BJ (cell line): Measurements from ENCODE around the gene NSMCE1. TPM values are rescaled to one million over a fixed set of nuclear protein-coding genes. Genes with fewer than 3 reads are reported as not detected.
"Not testable (repeated sequence)": the region's sequence is repeated elsewhere in the genome, so short reads cannot be mapped to it uniquely, and the experiment has no call there.

Experiments used
- CTCF ChIA-PET: fragments of 350-600 bp; formaldehyde crosslinking; extraction: SDS; loops from one replicate; lab custom pipeline; 2021; ENCODE audit warnings: antibody characterized with exemption, inconsistent platforms; lab: Yijun Ruan, JAX
- POLR2A ChIA-PET: fragments of 300-600 bp; sonication (Branson Sonifier 250); formaldehyde crosslinking; extraction: SDS; loops from one replicate; lab custom pipeline; 2021; ENCODE audit warnings: antibody characterized with exemption; lab: Charles Lee
- DNase-seq: peaks from one replicate; pipeline ENCODE4 v3.0.0-alpha.2; 2011; ENCODE audit warnings: low read depth
- H3K27me3 ChIP-seq: 2 replicates; pipeline ENCODE4 v1.6.0; 2011; ENCODE audit warnings: low read length; ENCODE audit not compliant: control insufficient read depth, insufficient read depth
- H3K36me3 ChIP-seq: 2 replicates; pipeline ENCODE4 v1.5.1; 2011; ENCODE audit warnings: low read length; ENCODE audit not compliant: control insufficient read depth, insufficient read depth
- H3K4me3 ChIP-seq: 2 replicates; pipeline ENCODE4 v1.5.1; 2011; ENCODE audit warnings: low read depth, mild to moderate bottlenecking, control low read depth, low read length
- polyA plus RNA-seq: library from polyadenylated mRNA; depleted of rRNA; stranded (reverse); fragments of >200 nt; gene quantifications from 2 replicates; pipeline ENCODE4 v1.2.3, GENCODE V29; 2011
- TF ChIP-seq, protein P1 (sequence below): IDR thresholded peaks from 2 replicates; pipeline ENCODE4 v1.5.1; 2011; ENCODE audit warnings: low read depth, mild to moderate bottlenecking, control low read depth, inconsistent platforms, low read length, moderate library complexity; ENCODE audit not compliant: insufficient read depth

NSMCE1 gene
- polyA plus RNA-seq, 1 experiment, result 34.3 TPM

DNA sequence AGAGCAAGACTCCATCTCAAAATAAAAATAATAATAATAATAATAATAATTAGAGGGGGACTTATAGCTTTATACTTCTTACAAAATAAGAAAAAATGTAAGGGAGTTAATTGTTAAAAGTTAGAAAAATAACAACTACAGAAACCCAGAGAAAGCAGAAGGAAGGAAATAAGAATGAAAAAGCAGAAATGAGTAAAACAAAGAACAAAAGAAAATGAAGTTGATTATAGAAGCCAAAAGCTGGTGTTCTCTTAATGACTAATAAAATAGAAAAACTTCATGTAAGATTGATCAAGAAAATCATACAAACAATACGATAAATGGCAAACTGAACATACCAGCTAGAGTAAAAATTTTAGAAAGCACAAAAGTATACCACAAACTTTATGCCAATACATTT lies 6.8 kb upstream of the NSMCE1 start:
- Histone ChIP-seq H3K27me3 (no peaks in the 10 kb centered on the region), H3K4me3 (no peak overlapping the region), H3K36me3 (no peaks in the 10 kb centered on the region)
- DNase-seq, result no peak
- ChIA-PET CTCF (interaction anchor here (1.5 kb wide), 1 partner anchor 12 kb away, joined by 3 read pairs; no protein-coding TSS in a partner anchor), POLR2A (no interaction called here)
- TF ChIP-seq, protein P1, sequence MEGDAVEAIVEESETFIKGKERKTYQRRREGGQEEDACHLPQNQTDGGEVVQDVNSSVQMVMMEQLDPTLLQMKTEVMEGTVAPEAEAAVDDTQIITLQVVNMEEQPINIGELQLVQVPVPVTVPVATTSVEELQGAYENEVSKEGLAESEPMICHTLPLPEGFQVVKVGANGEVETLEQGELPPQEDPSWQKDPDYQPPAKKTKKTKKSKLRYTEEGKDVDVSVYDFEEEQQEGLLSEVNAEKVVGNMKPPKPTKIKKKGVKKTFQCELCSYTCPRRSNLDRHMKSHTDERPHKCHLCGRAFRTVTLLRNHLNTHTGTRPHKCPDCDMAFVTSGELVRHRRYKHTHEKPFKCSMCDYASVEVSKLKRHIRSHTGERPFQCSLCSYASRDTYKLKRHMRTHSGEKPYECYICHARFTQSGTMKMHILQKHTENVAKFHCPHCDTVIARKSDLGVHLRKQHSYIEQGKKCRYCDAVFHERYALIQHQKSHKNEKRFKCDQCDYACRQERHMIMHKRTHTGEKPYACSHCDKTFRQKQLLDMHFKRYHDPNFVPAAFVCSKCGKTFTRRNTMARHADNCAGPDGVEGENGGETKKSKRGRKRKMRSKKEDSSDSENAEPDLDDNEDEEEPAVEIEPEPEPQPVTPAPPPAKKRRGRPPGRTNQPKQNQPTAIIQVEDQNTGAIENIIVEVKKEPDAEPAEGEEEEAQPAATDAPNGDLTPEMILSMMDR, result no peak

DNA sequence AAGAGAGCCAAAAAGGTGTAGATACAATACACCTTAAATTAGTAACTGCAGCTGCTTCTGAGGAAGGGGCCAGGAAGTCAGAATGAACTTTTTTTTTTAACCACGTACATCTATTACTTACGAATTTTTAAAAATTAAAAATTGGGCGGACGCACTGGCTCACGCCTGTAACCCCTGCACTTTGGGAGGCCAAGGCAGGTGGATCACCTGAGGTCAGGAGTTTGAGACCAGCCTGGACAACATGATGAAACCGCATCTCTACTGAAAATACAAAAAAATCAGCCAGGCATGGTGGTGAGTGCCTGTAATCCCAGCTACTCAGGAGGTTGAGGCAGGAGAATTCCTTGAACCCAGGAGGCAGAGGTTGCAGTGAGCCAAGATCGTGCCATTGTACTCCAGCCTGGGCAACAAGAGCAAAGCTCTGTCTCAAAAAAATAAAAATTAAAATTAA lies 5.9 kb upstream of the NSMCE1 start:
- H3K4me3 ChIP-seq, POLR2A ChIA-PET, H3K27me3 ChIP-seq, DNase-seq, H3K36me3 ChIP-seq: not testable (repeated sequence)
- CTCF ChIA-PET, result interaction anchor here (0.7 to 2.0 kb wide), 6 partner anchors 10 to 39 kb away, joined by 3 to 9 read pairs (median 4); no protein-coding TSS in a partner anchor

DNA sequence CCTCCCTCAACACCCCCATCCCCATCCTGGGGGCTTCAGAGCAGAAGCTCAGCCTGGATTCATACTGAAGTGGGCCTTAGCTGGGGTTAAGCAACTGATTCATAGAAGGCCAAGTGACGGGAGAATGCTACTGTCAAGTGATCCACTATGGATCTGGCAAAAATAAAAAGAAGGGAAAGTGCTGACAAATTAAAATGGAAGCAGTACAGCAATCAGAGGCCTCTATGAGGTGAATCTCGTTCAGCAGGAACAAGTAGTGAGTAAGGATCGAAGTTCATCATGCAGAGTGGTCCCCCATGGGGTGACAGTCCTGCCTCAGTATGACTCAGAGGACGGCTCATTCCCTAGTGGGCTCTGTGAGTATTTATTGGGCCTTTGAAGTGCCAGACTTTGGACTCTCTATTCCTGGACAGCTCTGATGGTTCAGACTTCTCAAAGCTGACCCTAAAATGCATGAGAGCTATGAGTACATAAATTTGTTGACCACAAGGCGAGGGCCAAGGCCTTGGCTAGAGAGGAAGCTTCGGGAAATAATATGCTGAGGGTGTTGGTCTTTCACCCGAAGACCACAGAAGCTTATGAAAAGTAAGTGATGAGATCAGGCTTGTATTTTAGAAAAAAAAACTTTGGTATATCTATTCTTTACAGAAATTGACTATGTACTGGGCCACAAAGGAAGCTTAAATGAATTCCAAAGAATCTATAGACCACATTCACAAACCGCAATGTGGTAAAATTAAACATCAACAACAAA lies 5.3 kb upstream of the NSMCE1 start:
- TF ChIP-seq, protein P1, result no peak
- no peaks in the 10 kb centered on the region for H3K36me3 ChIP-seq
- no peak for DNase-seq
- POLR2A ChIA-PET, result no interaction called here
- CTCF ChIA-PET, result interaction anchor here (0.7 to 2.0 kb wide), 6 partner anchors 9 to 39 kb away, joined by 3 to 9 read pairs (median 4); no protein-coding TSS in a partner anchor
- no peaks in the 10 kb centered on the region for H3K27me3 ChIP-seq
- H3K4me3 ChIP-seq, result no peak overlapping the region

DNA sequence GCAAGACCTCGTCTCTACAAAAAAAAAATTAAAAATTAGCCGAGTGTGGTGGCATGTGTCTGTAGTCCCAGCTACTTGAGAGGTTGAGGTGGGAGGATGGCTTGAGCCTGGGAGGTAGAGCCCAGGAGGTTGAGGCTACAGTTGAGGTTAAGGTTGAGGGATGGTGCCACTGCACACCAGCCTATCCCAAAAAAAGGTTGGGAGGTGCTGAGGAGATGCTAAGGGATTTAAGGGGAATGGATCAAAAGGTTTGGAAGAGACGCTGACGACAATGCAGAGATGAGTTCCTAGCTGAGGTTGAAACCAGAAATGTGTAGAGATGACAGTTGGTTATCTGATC lies 4.7 kb upstream of the NSMCE1 start:
- no peak overlapping the region for H3K4me3 ChIP-seq
- H3K27me3 ChIP-seq, result no peaks in the 10 kb centered on the region
- no peak for DNase-seq
- H3K36me3 ChIP-seq, result no peaks in the 10 kb centered on the region
- TF ChIP-seq, protein P1, result no peak
- POLR2A ChIA-PET, result no interaction called here
- CTCF ChIA-PET, result interaction anchor here (1.8 to 2.0 kb wide), 3 partner anchors 9 to 38 kb away, joined by 4 to 9 read pairs (median 5); no protein-coding TSS in a partner anchor

DNA sequence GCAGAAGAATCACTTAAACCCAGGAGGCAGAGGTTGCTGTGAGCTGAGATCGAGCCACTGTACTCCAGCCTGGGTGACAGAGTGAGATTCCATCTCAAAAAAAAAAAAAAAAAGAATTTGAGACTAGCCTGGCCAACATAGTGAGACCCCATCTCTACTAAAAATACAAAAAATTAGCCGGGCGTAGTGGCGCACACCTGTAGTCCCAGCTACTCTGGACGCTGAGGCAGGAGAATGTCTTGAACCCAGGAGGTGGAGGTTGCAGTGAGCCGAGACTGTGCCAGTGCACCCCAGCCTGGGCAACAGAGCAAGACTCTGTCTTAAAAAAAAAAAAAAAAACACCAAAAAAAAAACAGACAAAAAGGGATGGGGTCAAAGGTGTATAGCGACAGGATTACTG lies 4.1 kb upstream of the NSMCE1 start:
- H3K36me3 ChIP-seq, DNase-seq, H3K4me3 ChIP-seq, H3K27me3 ChIP-seq, POLR2A ChIA-PET: not testable (repeated sequence)
- CTCF ChIA-PET, result interaction anchor here (1.8 to 1.9 kb wide), 2 partner anchors 8 to 38 kb away, joined by 4 to 9 read pairs; no protein-coding TSS in a partner anchor

DNA sequence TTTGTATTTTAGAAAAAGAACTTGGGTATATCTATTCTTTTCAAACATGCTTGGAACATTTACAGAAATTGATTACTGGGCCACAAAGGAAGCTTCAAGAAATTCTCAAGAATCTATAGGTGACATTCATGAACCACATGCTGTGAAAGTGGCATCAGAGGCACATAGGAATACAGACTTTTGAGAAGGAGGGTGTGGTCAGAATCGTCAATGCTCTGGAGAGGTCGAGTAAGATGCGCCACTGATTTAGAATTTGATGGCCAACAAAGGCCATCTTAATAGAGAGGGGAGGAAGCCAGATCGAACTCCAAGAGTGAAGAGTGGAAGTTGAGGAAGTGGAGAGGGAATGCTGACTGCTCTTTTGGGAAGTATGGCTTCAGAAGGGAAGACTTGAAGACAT lies 3.5 kb upstream of the NSMCE1 start:
- DNase-seq, result no peak
- TF ChIP-seq, protein P1, result no peak
- no peaks in the 10 kb centered on the region for H3K27me3 ChIP-seq
- CTCF ChIA-PET, result no interaction called here
- H3K36me3 ChIP-seq, result no peaks in the 10 kb centered on the region
- H3K4me3 ChIP-seq, result no peak overlapping the region
- POLR2A ChIA-PET, result no interaction called here
